NCI-H2081 (cell line): ENCODE measurements around the gene NCAPH2.
A peak's percentile ranks its signal among the peaks of the same experiment; 100 is the strongest.

Experiments used
- DNase-seq, 2 experiments: peaks; one replicate each; lab custom pipeline; 2025; lab: John Stamatoyannopoulos, UW

NCAPH2 gene

GRCh38 chr22:50548921-50549790, 41.1 kb downstream of the NCAPH2 start:
- DNase-seq: no peak

GRCh38 chr22:50550395-50550794, 42.4 kb downstream of the NCAPH2 start:
- no peak for DNase-seq

GRCh38 chr22:50551160-50551752, 43.2 kb downstream of the NCAPH2 start:
- DNase-seq: no peak

DNA sequence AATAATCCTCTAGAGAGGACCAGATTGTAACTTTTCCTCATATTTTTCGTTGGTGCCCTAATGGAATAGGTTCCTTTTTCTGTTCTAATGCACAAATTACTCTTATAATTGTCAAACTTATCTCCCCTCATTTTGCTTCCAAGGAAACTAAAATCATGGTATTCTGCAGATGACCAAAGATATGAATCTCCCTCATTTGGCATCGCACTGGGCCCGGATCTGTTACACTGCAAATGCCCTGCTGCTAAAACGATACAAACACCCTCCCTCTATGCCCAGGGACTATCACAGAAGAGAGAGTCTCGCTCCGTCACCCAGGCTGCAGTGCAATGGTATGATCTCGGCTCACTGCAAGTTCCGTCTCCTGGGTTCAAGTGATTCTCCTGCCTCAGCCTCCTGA, 45.3 kb downstream of the NCAPH2 start:
- DNase-seq: no peak

- no peak for DNase-seq
Observed at GRCh38 chr22:50556703-50557102, 48.7 kb downstream of the NCAPH2 start.

- DNase-seq: no peak
Observed at GRCh38 chr22:50560034-50560433, 52.0 kb downstream of the NCAPH2 start.

DNA sequence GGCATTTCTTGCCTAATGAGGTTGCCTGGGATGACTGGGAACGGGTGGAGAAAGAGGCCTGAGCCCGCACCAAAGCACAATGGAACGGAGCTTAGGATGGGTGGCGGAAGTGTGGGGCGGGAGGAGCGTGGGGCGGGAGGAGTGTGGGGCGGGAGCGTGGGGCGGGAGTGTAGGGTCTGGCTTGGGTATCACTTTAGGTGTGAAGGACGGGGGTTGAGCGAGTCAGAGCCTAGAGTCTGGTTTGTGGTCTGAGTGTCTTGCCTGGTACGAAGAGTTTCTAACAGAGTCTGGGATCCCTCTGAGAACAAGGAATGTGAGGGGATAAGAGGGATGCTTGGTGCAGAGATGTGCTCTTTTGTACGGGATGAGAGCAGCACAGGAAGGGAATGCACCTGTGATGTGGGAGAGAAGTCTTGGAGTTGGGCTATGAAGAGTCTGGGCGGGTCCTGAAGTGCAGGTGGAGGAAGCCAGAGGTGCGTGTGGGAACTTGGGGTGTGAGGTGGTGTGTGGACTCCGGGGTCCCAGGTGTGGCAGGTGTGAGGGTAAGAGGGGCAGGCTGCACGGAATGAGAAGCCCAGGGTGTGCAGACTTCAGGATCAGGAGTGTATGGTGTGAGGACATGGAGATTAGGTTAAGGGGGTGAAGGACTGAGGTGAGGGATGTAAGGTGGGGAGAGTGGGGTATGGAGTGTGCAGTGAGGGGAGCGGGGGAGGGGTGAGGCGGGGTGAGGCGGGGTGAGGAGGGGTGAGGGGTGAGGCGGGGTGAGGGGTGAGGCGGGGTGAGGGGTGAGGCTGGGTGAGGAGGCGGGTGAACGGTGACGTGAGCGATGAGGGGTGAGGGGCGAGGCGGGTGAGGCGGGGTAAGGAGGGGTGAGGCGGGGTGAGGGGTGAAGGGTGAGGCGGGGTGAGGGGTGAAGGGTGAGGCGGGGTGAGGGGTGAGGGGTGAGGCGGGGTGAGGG, 53.7 kb downstream of the NCAPH2 start:
- no peak for DNase-seq

GRCh38 chr22:50562523-50563412, 54.7 kb downstream of the NCAPH2 start, which contains the start of gene SYCE3:
Gene SYCE3 (minus strand): TSS chr22:50562919. CDS start chr22:50556405, 6,514 bp downstream.
- DNase-seq: peak; percentile 90 to 94

DNA sequence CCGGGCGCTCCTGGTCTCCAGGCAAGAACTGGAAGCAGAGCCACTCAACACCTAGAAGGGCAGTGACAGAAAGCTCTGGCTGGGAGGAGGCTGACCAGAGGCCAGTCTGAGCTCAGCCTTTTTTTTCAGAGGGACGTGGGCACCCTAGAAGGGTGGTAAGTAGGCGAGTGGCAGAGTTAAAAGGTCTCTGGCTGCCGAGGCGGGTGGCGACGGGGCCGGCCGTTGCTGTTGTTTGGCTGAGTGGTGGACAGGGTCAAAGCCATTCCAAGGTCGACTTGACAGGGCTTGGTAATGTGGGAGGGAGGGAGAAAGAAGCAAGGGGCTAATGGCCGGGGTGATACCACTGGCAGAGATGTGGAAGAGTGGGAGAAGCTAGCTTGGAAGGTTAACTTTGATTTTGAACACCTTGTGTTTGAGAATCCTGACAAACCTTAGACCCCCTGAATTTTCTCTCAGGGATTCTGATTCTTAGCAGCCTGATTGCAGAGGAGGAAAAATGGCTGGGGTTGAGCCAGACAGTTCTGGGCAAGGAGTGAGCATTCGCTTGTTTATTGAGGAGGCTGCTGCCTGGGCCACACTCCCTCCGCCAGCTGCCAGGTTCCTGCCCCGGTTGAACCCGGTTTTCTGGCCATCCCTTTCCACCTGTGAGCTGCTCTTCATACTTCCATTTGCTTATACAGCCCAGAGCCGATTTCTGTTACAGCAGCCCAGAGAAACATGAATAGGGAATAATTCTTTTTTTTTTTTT, 55.6 kb downstream of the NCAPH2 start:
- DNase-seq: no peak

DNA sequence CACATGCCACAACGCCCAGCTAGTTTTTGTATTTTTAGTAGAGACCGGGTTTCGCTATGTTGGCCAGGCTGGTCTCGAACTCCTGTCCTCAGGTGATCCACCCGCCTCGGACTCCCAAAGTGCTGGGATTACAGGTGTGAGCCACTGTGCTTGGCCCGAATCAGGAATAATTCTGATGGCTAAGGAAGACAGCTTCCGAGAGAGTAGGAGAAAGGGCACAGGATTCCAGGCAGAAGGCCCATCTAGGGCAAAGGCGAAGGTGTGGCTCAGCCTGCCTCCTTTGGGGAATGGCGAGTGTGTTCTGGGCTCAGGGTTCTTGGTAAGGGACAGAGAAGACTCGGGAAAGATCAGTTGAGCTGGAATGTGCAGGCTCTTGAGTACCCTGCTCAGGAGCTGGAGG, 56.3 kb downstream of the NCAPH2 start:
- no peak for DNase-seq

DNA sequence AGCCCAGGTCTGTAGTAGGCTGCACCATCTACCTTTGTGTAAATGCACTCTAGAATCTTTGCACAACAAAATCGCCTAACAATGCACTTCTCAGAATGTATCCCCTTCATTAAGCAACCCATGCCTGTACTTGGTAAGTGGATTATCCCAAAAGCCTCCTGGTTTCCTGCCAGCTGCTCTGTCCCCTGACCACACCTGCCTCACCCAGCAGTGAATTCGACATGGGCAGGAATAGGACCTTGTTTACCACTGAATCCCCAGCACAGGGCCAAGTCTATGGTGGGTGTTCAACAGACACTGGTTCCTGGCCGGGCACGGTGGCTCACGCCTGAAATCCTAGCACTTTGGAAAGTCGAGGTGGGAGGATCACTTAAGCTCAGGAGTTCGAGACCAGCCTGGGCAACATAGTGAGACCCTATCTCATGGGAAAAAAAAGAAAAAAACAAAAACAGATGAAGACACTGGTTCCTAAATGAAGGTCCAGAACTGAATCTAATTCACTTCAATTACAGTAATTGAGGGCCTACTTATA, 59.8 kb downstream of the NCAPH2 start:
- no peak for DNase-seq

DNA sequence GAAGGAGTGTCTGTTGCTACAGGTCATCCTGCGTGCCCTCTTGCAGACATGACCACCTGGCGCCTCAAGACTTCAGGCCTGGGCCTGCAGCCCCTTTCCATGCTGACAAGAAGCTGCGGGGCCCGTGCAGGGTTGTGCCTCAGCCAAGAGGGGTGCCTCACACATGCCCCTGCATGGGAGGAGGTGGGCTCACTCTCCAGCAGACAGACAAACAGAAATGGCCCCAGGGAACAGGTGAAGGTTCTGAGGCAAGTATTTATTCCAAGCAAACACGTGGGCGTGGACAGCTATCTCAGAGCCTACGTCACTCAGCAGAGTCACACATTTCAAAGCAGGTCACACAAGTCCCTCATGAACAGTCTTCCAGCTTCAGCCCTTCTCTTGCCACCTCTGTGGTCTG, 60.6 kb downstream of the NCAPH2 start:
- no peak for DNase-seq

DNA sequence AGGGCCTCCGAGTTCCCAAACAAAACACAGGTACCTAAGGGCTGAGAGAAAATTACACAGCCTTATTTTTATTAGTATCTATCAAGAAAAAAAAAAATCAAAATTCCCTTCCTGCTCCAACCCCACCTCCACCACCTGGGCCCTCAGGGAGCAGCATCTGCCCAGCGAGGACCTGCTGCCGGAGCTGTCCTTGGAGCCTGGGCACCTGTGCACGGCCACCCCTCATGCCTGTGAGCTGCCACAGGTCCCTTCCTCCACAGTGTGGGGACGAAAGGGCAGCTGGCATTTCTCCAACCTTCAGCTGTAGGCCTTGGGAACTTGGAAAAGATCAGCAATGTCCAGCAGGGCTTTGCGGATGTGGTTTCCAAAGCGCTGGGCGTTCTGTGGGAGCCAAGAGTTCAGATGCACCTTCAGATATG, 61.0 kb downstream of the NCAPH2 start:
- no peak for DNase-seq

DNA sequence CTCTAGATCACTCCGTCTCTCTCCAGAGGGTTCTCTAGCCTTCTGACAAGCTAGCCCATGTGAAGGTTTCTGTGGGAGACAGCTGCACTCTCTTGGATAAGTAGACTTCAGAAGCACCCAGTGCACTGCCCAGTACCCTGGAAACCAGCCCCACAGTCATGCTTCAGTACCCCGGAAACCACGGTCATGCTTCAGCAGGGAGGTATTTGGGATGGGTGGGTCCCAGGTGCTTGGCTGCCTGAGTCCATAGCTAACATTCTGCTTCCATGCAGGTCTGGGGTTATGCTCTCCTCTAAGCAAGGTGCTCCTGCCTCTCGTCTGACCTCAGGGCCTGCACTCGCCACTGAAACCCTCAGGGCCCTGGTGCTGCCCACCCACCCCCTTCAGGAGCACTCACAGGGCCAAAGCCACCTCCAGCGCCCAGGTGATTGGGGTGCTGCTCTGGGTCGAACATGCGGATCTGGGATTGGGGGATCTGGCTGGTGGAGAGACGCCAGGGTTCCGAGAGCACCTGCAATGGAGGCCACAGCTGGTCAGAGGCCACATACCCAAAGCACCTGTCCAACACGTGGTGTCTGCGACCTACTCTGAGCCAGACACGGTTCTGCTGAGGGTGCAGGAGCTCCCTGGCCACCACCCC, 62.0 kb downstream of the NCAPH2 start:
- no peak for DNase-seq

DNA sequence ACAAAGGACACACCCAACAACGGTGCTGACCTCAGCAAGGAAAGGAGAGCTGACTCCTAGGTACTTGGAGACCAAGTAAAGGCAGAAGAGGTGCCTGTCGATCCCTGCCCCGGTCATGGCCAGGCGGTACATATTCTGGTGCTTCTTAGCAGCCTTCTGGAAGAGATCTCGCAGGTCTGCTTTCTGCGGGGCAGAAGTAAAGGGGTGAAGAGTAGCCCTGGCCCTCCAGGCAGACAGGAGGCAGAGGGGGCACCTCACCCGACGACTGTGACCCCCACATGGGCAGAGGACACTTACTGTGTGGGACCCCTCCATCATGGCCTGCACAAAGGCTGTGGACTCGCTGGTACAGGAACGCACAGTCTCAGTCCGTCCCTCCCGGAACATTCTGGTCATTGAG, 62.8 kb downstream of the NCAPH2 start:
- DNase-seq: no peak

DNA sequence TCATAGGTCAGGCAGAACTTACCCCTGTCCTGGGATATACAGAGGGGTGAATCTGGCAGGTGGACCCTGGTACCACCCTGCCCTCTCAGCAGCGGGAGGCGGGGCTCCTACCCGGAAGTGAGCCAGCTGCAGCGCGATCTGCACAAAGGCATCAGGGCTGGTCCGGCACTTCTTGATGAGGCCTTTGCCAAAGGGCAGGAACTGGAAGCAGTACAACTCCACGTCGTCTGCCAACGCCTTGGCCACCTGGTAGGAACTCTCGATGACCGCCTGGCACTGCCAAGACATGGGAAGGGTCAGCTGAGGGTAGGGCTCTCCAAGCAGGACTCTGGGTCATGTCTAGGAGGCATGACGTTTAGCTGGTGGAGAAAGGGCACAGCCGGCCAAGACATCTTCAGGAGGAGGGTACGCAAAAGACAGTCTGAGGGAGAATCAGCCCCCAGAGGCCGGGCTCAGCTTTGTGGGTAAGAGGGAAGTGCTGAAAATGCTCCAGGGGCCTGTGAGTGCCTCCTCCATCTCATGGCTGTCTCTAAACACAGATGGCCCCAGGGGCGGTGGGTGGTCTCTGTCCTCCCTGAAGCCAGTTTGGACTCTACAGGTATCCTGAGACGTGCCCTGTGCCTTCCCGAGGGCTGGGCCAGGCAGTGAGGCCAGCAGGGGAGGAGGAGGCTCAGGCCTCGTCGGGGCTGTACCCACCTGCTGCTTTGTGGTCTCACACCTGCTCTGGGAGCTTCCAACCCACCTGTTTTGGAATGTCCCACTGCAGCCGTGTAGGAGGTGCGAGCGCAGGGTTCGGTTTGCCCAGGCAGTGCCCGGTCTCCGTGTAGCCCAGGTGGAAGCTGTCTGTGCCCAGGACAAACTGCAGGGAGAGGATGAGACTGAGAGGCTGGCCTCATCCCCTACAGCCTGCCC, 63.5 kb downstream of the NCAPH2 start:
- DNase-seq: no peak

GRCh38 chr22:50572965-50573364, 64.9 kb downstream of the NCAPH2 start:
- DNase-seq: no peak

- DNase-seq: no peak
Observed at GRCh38 chr22:50573491-50574382, 65.7 kb downstream of the NCAPH2 start.
